GM23338 (cell line): ENCODE data around the gene PAPPA2. TPM values are rescaled to one million over a fixed set of nuclear protein-coding genes. Genes with fewer than 3 reads are reported as not detected.

ENCODE experiments used
- ATAC-seq: fragments of 200-7000 bp; cut with Tn5 transposase; 3 replicates; pipeline ENCODE4 v1.9.1; 2020
- DNase-seq: peaks from one replicate; pipeline ENCODE4 v3.0.0-alpha.2; 2015; ENCODE audit warnings: low spot score
- H2AFZ ChIP-seq: fragments of 200-600 bp; sonication (generic); 2 replicates; pipeline ENCODE4 v1.8.0; 2016; ENCODE audit warnings: antibody characterized with exemption, mild to moderate bottlenecking, moderate library complexity
- H3F3A ChIP-seq: fragments of 200-600 bp; sonication (generic); replicated peaks from 2 replicates; pipeline ENCODE4 v1.8.0; 2017; ENCODE audit warnings: antibody characterized with exemption, mixed run types, low read depth
- H3K27ac ChIP-seq: fragments of 200-600 bp; sonication (generic); 2 replicates; pipeline ENCODE4 v1.6.1; 2016; ENCODE audit warnings: low read depth
- H3K27me3 ChIP-seq: fragments of 200-600 bp; sonication (generic); 2 replicates; pipeline ENCODE4 v1.8.0; 2016; ENCODE audit warnings: mild to moderate bottlenecking, mixed run types, moderate library complexity; ENCODE audit not compliant: insufficient read depth
- H3K36me3 ChIP-seq: fragments of 200-600 bp; sonication (generic); 2 replicates; pipeline ENCODE4 v1.8.0; 2016; ENCODE audit warnings: mild to moderate bottlenecking; ENCODE audit not compliant: insufficient read depth
- H3K4me1 ChIP-seq: fragments of 200-600 bp; sonication (generic); 2 replicates; pipeline ENCODE4 v1.8.0; 2016; ENCODE audit warnings: mild to moderate bottlenecking, moderate library complexity; ENCODE audit not compliant: insufficient read depth
- H3K4me2 ChIP-seq: fragments of 200-600 bp; sonication (generic); 2 replicates; pipeline ENCODE4 v1.7.1; 2017; ENCODE audit warnings: mixed run types
- H3K4me3 ChIP-seq: fragments of 200-600 bp; sonication (generic); 2 replicates; pipeline ENCODE4 v1.6.1; 2016; ENCODE audit warnings: mixed run types
- H3K79me2 ChIP-seq: fragments of 200-600 bp; sonication (generic); replicated peaks from 2 replicates; pipeline ENCODE4 v1.8.0; 2017; ENCODE audit warnings: mild to moderate bottlenecking; ENCODE audit not compliant: insufficient read depth
- H3K9me2 ChIP-seq: fragments of 200-600 bp; sonication (generic); 2 replicates; pipeline ENCODE4 v1.8.0; 2017; ENCODE audit not compliant: insufficient read depth
- H4K20me1 ChIP-seq: fragments of 200-600 bp; sonication (generic); replicated peaks from 2 replicates; pipeline ENCODE4 v1.8.0; 2017; ENCODE audit warnings: mild to moderate bottlenecking; ENCODE audit not compliant: insufficient read depth
- H3K27ac Mint-ChIP-seq: 2 replicates; pipeline ENCODE4 v1.8.0; 2020; ENCODE audit warnings: inconsistent platforms, mild to moderate bottlenecking, moderate library complexity, mixed read lengths
- H3K27me3 Mint-ChIP-seq: 3 replicates; pipeline ENCODE4 v1.8.0; 2022; ENCODE audit warnings: low read depth, mild to moderate bottlenecking, moderate library complexity, mixed read lengths, inconsistent platforms; ENCODE audit not compliant: insufficient read depth, poor library complexity
- H3K36me3 Mint-ChIP-seq: 3 replicates; pipeline ENCODE4 v1.8.0; 2021; ENCODE audit warnings: low read depth, mild to moderate bottlenecking, inconsistent platforms, moderate library complexity, mixed read lengths
- H3K4me1 Mint-ChIP-seq: 3 replicates; pipeline ENCODE4 v1.8.0; 2020; ENCODE audit warnings: mild to moderate bottlenecking, inconsistent platforms, mixed read lengths
- H3K4me3 Mint-ChIP-seq: 3 replicates; pipeline ENCODE4 v1.8.0; 2021; ENCODE audit warnings: moderate library complexity, mild to moderate bottlenecking, inconsistent platforms, mixed read lengths
- H3K9me3 Mint-ChIP-seq: 3 replicates; pipeline ENCODE4 v1.8.0; 2020; ENCODE audit warnings: moderate library complexity, mild to moderate bottlenecking, inconsistent platforms, mixed read lengths
- CREB1 ChIP-seq: fragments of 250-450 bp; sonication (Bioruptor Pico); IDR thresholded peaks from 2 replicates; pipeline ENCODE4 v1.5.0; 2020; ENCODE audit warnings: low read depth, mild to moderate bottlenecking, moderate library complexity
- EZH2 ChIP-seq: fragments of 200-600 bp; sonication (generic); IDR thresholded peaks from one replicate; pipeline ENCODE4 v1.8.0; 2017; ENCODE audit warnings: antibody characterized with exemption, mild to moderate bottlenecking, low read depth; ENCODE audit not compliant: unreplicated experiment
- JUNB ChIP-seq: IDR thresholded peaks from one replicate; pipeline ENCODE4 v1.6.1; 2016; ENCODE audit warnings: antibody characterized with exemption; ENCODE audit not compliant: unreplicated experiment
- POLR2AphosphoS5 ChIP-seq: IDR thresholded peaks from 2 replicates; pipeline ENCODE4 v1.6.1; 2016; ENCODE audit warnings: antibody characterized with exemption, low read depth
- STAT1 ChIP-seq: IDR thresholded peaks from one replicate; pipeline ENCODE4 v1.6.1; 2016; ENCODE audit warnings: antibody characterized with exemption; ENCODE audit not compliant: unreplicated experiment
- ZNF331 ChIP-seq: fragments of 250-450 bp; sonication (Bioruptor Pico); IDR thresholded peaks from 2 replicates; pipeline ENCODE4 v1.5.0; 2020; ENCODE audit warnings: low read depth, mild to moderate bottlenecking, moderate library complexity
- polyA plus RNA-seq: library from polyadenylated mRNA; unstranded; fragments of >200 nt; fragmentation: Nextera tagmentation; extraction: Ambion mirVana; gene quantifications from 2 replicates; pipeline ENCODE4 v1.2.1, GENCODE V29; 2016
- total RNA-seq: library from RNA; depleted of rRNA; stranded (reverse); fragments of >200 nt; shearing (Covaris generic); gene quantifications from 2 replicates; pipeline ENCODE4 v1.2.3, GENCODE V29; 2014
- TF ChIP-seq, protein P1 (sequence below): IDR thresholded peaks from one replicate; pipeline ENCODE4 v1.6.1; 2018; ENCODE audit warnings: antibody characterized with exemption; ENCODE audit not compliant: unreplicated experiment
- TF ChIP-seq, protein P2 (sequence below): fragments of 250-450 bp; sonication (Bioruptor Pico); IDR thresholded peaks from 2 replicates; pipeline ENCODE4 v1.5.0; 2020; ENCODE audit warnings: mild to moderate bottlenecking, moderate library complexity

PAPPA2 gene
- total and polyA plus RNA-seq, 2 experiments from 2014 or later, result 1.4 to 1.7 TPM

DNA sequence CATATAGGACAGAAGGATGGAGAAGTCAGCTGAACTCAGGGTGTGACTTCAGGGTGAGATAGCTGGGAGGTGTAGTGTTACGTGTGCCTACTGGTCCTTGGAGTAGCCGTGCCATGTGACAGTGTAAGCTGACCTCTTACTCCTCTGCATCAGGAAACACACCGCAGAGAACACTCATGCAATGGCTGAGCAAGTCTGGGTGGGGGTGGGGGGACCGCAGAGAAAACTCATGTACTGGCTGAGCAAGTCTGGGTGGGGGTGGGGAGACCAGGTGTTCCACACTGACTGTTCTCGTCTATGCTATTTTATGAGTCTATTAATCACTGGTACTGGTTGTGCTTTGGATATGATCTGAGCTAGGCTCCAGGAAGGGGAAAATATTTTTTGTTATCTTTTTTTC lies 233.1 kb downstream of the PAPPA2 start:
- Histone ChIP-seq H2AFZ (no peak overlapping the region), H3K4me3 (no peak overlapping the region), H3K4me2 (no peak overlapping the region), H3K36me3 (no peaks in the 10 kb centered on the region), H4K20me1 (no peaks in the 10 kb centered on the region), H3K9me2 (no peaks in the 10 kb centered on the region), H3K27ac (no peak overlapping the region), H3K79me2 (no peaks in the 10 kb centered on the region), H3K4me1 (peaks cover 8% of the 10 kb centered on the region), H3K27me3 (no peaks in the 10 kb centered on the region), H3F3A (no peaks in the 10 kb centered on the region)
- no peak for TF ChIP-seq STAT1
- TF ChIP-seq JUNB, result no peak
- H3K4me1 Mint-ChIP-seq, result peaks cover 25% of the 10 kb centered on the region
- H3K27ac Mint-ChIP-seq, result no peak overlapping the region
- H3K9me3 Mint-ChIP-seq, result no peaks in the 10 kb centered on the region
- peak; percentile 89 for ATAC-seq
- H3K4me3 Mint-ChIP-seq, result no peak overlapping the region
- DNase-seq, result peak; percentile 66
- H3K36me3 Mint-ChIP-seq, result no peaks in the 10 kb centered on the region
- peaks cover 1% of the 10 kb centered on the region for H3K27me3 Mint-ChIP-seq

DNA sequence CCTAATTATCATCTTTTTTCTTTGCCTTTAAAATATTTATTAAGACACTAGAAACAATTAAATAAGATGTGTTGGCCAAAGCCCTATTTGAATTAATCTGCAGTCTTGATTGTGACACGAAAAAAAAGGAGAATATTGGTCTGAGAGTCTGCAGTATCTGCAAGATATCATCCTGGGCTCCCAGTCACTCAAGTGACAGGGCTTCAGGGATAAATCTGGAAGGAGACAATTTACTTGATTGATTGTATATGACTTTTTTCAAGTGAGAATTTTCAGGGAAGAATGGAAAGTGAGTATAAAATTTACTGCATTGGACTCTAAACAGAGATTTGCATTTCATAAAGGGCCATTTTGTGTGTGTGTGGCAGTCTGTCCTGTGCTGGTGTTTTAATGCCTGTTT lies 233.7 kb downstream of the PAPPA2 start:
- no peak overlapping the region for H3K4me3 Mint-ChIP-seq
- H3K27ac ChIP-seq, result no peak overlapping the region

More for the DNA sequence above, 233.7 kb downstream of the PAPPA2 start:
- Mint-ChIP-seq H3K4me1 (peaks cover 25% of the 10 kb centered on the region), H3K27me3 (peaks cover 1% of the 10 kb centered on the region), H3K36me3 (no peaks in the 10 kb centered on the region), H3K9me3 (no peaks in the 10 kb centered on the region), H3K27ac (no peak overlapping the region)
- no peaks in the 10 kb centered on the region for H3F3A ChIP-seq
- H2AFZ ChIP-seq, result no peak overlapping the region
- H3K4me2 ChIP-seq, result no peak overlapping the region
- H3K9me2 ChIP-seq, result no peaks in the 10 kb centered on the region
- ATAC-seq, result no peak
- DNase-seq, result no peak
- H3K4me1 ChIP-seq, result peaks cover 8% of the 10 kb centered on the region
- H3K79me2 ChIP-seq, result no peaks in the 10 kb centered on the region
- H3K4me3 ChIP-seq, result no peak overlapping the region
- no peak for TF ChIP-seq EZH2
- TF ChIP-seq, protein P1, sequence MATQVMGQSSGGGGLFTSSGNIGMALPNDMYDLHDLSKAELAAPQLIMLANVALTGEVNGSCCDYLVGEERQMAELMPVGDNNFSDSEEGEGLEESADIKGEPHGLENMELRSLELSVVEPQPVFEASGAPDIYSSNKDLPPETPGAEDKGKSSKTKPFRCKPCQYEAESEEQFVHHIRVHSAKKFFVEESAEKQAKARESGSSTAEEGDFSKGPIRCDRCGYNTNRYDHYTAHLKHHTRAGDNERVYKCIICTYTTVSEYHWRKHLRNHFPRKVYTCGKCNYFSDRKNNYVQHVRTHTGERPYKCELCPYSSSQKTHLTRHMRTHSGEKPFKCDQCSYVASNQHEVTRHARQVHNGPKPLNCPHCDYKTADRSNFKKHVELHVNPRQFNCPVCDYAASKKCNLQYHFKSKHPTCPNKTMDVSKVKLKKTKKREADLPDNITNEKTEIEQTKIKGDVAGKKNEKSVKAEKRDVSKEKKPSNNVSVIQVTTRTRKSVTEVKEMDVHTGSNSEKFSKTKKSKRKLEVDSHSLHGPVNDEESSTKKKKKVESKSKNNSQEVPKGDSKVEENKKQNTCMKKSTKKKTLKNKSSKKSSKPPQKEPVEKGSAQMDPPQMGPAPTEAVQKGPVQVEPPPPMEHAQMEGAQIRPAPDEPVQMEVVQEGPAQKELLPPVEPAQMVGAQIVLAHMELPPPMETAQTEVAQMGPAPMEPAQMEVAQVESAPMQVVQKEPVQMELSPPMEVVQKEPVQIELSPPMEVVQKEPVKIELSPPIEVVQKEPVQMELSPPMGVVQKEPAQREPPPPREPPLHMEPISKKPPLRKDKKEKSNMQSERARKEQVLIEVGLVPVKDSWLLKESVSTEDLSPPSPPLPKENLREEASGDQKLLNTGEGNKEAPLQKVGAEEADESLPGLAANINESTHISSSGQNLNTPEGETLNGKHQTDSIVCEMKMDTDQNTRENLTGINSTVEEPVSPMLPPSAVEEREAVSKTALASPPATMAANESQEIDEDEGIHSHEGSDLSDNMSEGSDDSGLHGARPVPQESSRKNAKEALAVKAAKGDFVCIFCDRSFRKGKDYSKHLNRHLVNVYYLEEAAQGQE, result no peak
- TF ChIP-seq ZNF331 (CRISPR knock-in tag), result no peak
- TF ChIP-seq, protein P2, sequence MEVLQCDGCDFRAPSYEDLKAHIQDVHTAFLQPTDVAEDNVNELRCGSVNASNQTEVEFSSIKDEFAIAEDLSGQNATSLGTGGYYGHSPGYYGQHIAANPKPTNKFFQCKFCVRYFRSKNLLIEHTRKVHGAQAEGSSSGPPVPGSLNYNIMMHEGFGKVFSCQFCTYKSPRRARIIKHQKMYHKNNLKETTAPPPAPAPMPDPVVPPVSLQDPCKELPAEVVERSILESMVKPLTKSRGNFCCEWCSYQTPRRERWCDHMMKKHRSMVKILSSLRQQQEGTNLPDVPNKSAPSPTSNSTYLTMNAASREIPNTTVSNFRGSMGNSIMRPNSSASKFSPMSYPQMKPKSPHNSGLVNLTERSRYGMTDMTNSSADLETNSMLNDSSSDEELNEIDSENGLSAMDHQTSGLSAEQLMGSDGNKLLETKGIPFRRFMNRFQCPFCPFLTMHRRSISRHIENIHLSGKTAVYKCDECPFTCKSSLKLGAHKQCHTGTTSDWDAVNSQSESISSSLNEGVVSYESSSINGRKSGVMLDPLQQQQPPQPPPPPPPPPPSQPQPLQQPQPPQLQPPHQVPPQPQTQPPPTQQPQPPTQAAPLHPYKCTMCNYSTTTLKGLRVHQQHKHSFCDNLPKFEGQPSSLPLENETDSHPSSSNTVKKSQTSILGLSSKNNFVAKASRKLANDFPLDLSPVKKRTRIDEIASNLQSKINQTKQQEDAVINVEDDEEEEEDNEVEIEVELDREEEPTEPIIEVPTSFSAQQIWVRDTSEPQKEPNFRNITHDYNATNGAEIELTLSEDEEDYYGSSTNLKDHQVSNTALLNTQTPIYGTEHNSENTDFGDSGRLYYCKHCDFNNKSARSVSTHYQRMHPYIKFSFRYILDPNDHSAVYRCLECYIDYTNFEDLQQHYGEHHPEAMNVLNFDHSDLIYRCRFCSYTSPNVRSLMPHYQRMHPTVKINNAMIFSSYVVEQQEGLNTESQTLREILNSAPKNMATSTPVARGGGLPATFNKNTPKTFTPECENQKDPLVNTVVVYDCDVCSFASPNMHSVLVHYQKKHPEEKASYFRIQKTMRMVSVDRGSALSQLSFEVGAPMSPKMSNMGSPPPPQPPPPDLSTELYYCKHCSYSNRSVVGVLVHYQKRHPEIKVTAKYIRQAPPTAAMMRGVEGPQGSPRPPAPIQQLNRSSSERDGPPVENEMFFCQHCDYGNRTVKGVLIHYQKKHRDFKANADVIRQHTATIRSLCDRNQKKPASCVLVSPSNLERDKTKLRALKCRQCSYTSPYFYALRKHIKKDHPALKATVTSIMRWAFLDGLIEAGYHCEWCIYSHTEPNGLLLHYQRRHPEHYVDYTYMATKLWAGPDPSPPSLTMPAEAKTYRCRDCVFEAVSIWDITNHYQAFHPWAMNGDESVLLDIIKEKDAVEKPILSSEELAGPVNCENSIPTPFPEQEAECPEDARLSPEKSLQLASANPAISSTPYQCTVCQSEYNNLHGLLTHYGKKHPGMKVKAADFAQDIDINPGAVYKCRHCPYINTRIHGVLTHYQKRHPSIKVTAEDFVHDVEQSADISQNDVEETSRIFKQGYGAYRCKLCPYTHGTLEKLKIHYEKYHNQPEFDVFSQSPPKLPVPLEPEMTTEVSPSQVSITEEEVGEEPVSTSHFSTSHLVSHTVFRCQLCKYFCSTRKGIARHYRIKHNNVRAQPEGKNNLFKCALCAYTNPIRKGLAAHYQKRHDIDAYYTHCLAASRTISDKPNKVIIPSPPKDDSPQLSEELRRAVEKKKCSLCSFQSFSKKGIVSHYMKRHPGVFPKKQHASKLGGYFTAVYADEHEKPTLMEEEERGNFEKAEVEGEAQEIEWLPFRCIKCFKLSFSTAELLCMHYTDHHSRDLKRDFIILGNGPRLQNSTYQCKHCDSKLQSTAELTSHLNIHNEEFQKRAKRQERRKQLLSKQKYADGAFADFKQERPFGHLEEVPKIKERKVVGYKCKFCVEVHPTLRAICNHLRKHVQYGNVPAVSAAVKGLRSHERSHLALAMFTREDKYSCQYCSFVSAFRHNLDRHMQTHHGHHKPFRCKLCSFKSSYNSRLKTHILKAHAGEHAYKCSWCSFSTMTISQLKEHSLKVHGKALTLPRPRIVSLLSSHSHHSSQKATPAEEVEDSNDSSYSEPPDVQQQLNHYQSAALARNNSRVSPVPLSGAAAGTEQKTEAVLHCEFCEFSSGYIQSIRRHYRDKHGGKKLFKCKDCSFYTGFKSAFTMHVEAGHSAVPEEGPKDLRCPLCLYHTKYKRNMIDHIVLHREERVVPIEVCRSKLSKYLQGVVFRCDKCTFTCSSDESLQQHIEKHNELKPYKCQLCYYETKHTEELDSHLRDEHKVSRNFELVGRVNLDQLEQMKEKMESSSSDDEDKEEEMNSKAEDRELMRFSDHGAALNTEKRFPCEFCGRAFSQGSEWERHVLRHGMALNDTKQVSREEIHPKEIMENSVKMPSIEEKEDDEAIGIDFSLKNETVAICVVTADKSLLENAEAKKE, result no peak
- TF ChIP-seq CREB1, result no peak
- no peak for TF ChIP-seq JUNB
- TF ChIP-seq POLR2AphosphoS5, result no peak
- TF ChIP-seq STAT1, result no peak
- H3K36me3 ChIP-seq, result no peaks in the 10 kb centered on the region
- H4K20me1 ChIP-seq, result no peaks in the 10 kb centered on the region
- no peaks in the 10 kb centered on the region for H3K27me3 ChIP-seq
